CD4-positive, alpha-beta T cell treated with Interleukin-21 for 1 hour (primary cell): ENCODE measurements around the gene VGF.
A peak's percentile ranks its signal among the peaks of the same experiment; 100 is the strongest.

Source experiments
- DNase-seq: peaks from one replicate; pipeline ENCODE4 v3.0.0-alpha.2; 2020

VGF gene

DNA sequence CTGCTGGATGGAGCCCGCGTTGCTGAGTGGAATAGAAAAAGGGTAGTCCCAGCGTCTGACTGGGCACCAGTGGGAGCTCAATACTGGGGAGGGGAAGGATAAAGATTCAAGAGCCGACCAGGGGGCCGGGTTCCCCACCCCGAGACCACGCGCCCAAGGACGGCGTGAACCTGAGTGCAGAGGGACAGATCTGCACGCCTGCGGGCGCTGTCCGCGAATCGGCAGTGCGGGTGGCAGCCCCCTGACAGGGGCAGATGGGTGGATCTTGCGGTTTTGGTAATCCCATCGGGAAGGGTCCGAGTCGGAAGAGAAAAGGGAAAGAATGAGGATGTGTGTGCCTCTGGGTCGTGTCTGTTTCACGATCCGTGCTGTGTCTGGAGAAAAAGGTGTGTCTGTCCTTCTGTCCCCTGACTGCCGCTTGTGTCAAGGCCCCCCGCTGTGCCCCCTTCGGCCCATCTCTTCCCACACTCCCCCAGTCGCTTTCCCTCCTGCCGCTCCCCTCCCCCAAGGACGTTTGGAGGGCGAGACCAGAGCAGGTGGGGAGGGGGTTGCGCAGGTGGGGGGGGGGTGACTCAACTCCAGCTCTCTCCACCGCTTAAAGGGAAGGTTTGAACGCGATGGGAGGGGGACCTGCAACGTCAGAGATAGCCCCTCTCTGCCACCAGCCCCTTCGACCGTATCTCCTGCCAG is 734 bp upstream of the VGF start:
- no peak for DNase-seq

DNA sequence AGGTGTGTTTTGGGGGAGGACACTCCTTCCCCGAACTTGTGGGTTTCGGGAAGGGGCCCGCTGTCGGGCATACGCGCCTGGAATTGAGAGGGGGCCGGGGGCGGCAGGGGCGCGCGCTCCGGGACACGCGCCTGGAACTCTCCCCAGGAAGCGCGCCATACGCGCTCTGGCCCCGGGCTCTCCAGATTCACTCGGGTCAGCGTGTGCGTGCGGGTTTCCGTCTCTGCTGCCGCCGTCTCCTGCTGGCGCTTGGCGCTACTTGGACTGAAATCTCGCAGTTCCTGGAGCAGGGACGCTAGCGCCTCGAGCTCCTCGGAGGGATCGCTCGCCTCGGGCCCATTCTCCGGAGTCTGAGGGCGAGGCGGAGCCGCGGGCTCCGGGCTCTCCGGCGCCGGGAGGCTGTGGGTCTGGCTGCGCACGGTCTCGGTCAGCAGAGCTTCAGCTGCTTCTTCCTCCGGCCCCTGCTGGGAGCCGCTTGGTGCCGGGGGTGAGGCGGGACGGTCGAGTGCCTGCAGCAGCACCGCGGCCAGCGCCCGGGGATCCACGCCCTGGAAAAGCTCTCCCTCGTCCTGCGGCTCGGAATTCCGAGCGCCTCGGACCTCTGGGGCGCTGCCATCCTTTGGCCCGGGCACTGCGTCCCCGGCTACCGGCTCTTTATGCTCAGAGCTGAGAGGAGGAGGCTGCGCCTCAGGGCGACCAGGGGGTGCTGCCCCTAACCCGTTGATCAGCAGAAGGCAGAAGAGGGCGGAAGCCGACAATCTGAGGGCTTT is 1.1 kb downstream of the VGF start:
- no peak for DNase-seq

- no peak for DNase-seq
Observed at GRCh38 chr7:101163279-101164070, 1.9 kb downstream of the VGF start.

- DNase-seq: no peak
Observed at GRCh38 chr7:101162551-101163278, 2.7 kb downstream of the VGF start.

- no peak for DNase-seq
Observed at GRCh38 chr7:101161692-101162471, 3.5 kb downstream of the VGF start.

- no peak for DNase-seq
Observed at GRCh38 chr7:101160910-101161309, 4.5 kb downstream of the VGF start.

GRCh38 chr7:101159696-101160674 is 5.4 kb downstream of the VGF start:
- no peak for DNase-seq

GRCh38 chr7:101156866-101157589 is 8.3 kb downstream of the VGF start:
- no peak for DNase-seq

GRCh38 chr7:101156277-101156676 is 9.1 kb downstream of the VGF start:
- no peak for DNase-seq

DNA sequence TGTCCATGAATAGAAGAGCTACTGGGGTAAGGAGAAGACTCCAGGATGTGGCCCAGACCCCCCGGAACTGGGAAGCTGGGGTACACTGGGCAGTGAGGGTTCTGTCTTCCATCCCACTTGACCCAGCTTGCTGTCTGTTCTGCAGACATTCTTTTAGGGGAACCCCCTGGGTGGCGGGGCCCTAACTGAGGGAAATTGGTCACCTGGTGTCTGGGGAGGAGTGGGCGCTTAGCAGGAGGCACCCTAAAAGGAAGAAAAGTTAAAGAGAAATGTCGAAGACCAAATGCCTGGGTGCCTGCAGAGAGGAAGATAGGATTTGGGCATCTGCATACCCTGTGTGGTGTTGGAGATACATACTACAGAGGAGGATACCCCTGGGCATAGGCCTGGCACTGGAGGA is 10.1 kb downstream of the VGF start:
- DNase-seq: no peak

DNA sequence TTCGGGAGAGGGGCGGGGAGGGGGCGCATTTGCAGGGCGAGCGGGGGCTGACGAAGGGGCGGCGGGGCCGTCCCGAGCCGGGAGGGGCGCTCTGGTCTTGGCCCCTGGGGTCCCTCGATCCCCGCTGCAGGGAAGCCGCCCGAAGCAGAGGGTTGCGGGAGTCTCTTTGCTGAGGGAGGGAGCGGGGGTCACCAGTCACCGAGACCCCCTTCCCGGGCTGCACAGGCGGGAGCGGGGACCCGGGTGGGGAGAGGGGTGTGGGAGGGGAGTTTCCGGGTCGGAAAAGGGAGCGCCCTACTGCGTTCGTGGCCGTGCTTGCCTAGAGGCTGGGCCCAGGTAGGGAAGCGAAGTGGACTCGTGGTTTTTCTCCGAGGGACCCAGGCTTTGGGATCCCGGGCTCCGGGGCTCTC is 10.7 kb downstream of the VGF start:
- no peak for DNase-seq

DNA sequence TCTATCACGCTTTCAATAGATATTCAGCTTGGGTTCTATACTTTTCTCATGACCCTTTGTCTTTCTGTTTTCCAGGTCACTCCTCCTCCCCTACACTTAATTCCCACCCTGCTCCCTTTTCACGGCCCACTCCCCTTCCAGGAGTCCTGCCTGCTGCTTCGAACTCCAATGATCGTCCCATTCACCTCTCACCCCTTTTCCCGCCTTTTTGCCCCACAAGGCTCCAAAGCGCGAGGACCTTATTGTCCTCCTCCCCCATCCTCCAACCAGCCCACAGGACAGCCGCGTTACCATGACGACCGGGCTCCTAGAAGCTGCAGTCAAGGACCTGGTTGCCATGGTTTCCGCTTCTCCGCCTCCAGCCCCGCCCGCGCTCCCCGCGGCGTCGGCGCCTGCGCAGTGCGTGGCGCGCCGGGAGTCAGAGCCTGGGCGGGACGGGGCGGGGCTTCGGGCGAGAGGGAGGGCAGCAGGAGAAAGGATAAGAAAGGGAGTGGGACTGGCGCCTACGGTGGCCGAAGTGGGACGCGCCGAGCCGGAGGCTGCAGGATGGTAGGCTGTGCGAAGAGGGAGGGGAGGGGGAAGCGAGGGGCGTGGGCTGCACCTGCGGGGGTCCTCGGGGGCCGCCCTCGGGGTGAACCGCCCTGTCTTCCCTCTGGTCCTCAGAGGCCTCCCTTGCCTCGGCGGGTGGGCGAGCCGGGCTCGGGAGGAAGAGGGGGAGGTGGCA is 11.2 kb downstream of the VGF start, which contains the start of gene AP1S1:
Gene AP1S1, plus strand, starts transcription at position 508 of the 724 bp plus-strand sequence. Its CDS starts 39 bp downstream, at position 547.
- peak; percentile 96 for DNase-seq

DNA sequence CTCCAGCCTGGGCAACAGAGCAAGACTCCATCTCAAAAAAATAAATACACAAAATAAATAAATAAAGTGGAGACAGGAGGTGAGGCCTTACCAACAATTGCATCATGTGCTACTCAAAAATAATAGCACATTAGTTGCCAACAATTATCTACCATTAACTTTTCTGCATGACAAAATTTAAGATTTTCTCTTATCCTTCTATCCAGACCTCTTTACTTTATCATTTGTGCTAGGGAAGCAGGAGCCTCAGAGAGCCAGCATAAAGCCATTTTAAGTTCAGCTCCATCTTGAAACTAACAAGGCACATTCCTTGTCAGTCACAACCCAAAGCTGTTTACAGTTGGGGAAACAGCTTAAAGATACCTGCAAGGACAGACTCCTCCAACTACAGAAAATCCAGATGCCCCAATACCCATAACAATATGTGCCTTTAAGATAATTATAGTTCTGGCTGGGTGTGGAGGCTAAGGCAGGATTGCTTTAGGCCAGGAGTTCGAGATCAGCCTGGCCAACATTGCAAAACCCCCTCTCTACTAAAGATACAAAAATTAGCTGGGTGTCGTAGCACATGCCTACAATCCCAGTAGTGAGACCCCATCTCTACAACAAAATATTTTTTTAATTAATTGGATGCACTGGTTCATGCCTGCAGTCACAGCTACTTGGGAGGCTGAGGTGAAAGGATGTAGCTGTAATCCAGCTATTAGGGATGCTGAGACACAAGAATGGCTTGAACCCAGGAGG is 13.3 kb downstream of the VGF start:
- no peak for DNase-seq

DNA sequence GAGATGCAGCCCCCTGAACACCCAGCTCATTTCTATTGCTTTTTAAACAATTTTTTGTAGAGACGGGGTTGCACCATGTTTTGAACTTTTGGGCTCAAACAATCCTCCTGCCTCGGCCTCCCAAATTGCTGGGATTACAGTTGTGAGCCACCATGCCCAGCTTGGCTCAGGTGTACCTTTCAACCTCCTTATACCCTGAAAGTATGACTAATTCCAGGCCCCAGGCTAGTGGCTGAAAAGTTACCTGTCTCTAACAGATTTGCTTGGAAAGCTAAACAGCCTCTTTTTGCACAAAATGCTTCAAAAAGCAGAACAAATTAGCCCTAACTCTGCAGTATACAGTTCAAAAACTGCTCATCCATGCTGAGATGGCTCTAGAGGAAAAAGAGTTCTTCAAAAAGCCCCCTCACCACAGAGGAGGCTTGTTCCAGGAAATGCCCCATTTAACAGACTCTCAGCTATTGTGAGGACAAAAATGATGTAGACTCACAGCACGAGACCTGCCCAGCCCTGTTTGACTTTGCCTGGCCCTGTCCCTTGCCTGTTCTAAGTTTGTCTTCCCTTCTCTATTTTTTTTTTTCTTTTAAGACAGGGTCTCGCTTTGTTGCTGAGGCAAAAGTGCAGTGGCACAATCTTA is 24.5 kb downstream of the VGF start:
- DNase-seq: no peak

- DNase-seq: no peak
Observed at GRCh38 chr7:101140339-101140699, 25.1 kb downstream of the VGF start.

GRCh38 chr7:101138213-101138870 is 27.0 kb downstream of the VGF start:
- peak; percentile 81 for DNase-seq

- DNase-seq: no peak
Observed at GRCh38 chr7:101137651-101138212, 27.6 kb downstream of the VGF start.
